GM19240 (cell line): ENCODE results near the gene CCDC30.

ENCODE experiments used
- DNase-seq: peaks from one replicate; pipeline ENCODE4 v3.0.0; 2011; ENCODE audit warnings: low spot score; ENCODE audit not compliant: insufficient read length

The CCDC30 gene

GRCh38 chr1:42690477-42691156 lies 227.5 kb downstream of the CCDC30 start:
- DNase-seq, result no peak

- DNase-seq, result no peak
These were observed 228.0 kb downstream of the CCDC30 start for GRCh38 chr1:42691157-42691498.

DNA sequence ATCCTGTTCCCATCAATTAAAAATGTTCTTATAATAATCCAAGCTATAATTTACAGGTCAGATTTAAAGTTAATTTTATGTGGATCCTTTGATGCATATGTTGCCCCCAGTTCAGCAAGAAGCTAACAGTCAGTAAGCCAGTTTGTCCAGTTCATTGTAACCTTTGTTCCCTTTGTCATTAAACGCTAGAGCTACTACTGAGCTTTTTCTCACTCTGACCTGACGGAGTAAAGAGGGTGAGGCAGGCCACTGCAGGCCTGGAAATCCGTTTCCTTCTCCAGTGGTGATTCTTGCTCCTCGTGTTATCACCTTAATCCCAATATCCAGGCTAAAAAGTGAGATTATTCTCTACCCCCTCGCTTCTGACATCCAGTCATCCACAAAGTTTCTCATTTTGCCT lies 229.4 kb downstream of the CCDC30 start:
- DNase-seq, result no peak

GRCh38 chr1:42692911-42693310 lies 229.8 kb downstream of the CCDC30 start:
- DNase-seq, result no peak

- no peak for DNase-seq
These were observed 235.2 kb downstream of the CCDC30 start for GRCh38 chr1:42698081-42698813.

- no peak for DNase-seq
These were observed 236.9 kb downstream of the CCDC30 start for GRCh38 chr1:42700006-42700405.

GRCh38 chr1:42703888-42704464 lies 240.9 kb downstream of the CCDC30 start:
- no peak for DNase-seq
